Upper lobe of left lung (tissue), 6 donors: Measurements from ENCODE around the gene ZNF829. TPM values are rescaled to one million over a fixed set of nuclear protein-coding genes. Genes with fewer than 3 reads are reported as not detected.

Experiments
- ATAC-seq, 2 donors: fragments of 200-7000 bp; cut with Tn5 transposase; one replicate each; pipeline ENCODE4 v1.9.1; 2022; ENCODE audit warnings: mild to moderate bottlenecking in 2 of 2, moderate library complexity in 2 of 2; ENCODE audit not compliant: low FRiP score in 2 of 2
- DNase-seq, 2 donors: peaks; one replicate each; pipeline ENCODE4 v3.0.0-alpha.2; 2019 to 2020
- H3K27ac ChIP-seq, 4 donors: fragments of 200-600 bp; sonication (generic); one replicate each; pipeline ENCODE4 v1.5.1; 2016 to 2019
- H3K27me3 ChIP-seq, 4 donors: fragments of 200-600 bp; sonication (generic); one replicate each; pipeline ENCODE4 v1.5.1; 2017 to 2019
- H3K36me3 ChIP-seq, 4 donors: fragments of 200-600 bp; sonication (generic); one replicate each; pipeline ENCODE4 v1.5.1; 2016 to 2019
- H3K4me1 ChIP-seq, 4 donors: fragments of 200-600 bp; sonication (generic); one replicate each; pipeline ENCODE4 v1.5.1; 2018 to 2019
- H3K4me3 ChIP-seq, 4 donors: fragments of 200-600 bp; sonication (generic); one replicate each; pipeline ENCODE4 v1.5.1; 2017 to 2019; ENCODE audit warnings: mild to moderate bottlenecking in 2 of 4, moderate library complexity in 1 of 4
- H3K9me3 ChIP-seq, 4 donors: fragments of 200-600 bp; sonication (generic); one replicate each; pipeline ENCODE4 v1.5.1; 2018 to 2019
- EP300 ChIP-seq, 4 donors: sonication (generic); formaldehyde crosslinking; IDR thresholded peaks; one replicate each; pipeline ENCODE4 v1.5.1; 2017; ENCODE audit warnings: antibody characterized with exemption in 4 of 4, control low read depth in 2 of 4
- POLR2A ChIP-seq, 4 donors: fragments of 450-650 bp; IDR thresholded peaks; one replicate each; pipeline ENCODE4 v1.5.1; 2016 to 2017; ENCODE audit warnings: antibody characterized with exemption in 4 of 4, mild to moderate bottlenecking in 2 of 4
- POLR2AphosphoS5 ChIP-seq, 2 donors: sonication (generic); formaldehyde crosslinking; IDR thresholded peaks; one replicate each; pipeline ENCODE4 v1.5.1; 2017; ENCODE audit warnings: antibody characterized with exemption in 2 of 2
- WGBS, 2 donors: methylation state at CpG; one replicate each; pipeline ENCODE4 v1.1.5; 2017 to 2018; 5-methylcytosine and 5-hydroxymethylcytosine counted together
- total RNA-seq, 6 donors: library from RNA; depleted of rRNA in 4 of 6; stranded (reverse); fragments of >200 nt in 4 of 6; gene quantifications; one replicate each; pipeline versions ENCODE4 v1.1.0 to v1.2.1, GENCODE V29; 2016 to 2021
- TF ChIP-seq, protein P1 (sequence below), 6 experiments: fragments of 450-650 bp in 4 of 6; fragments of 200-600 bp in 2 of 6; sonication (generic) in 2 of 6; IDR thresholded peaks; one replicate each; pipeline ENCODE4 v1.5.1; 2016 to 2019; ENCODE audit warnings: antibody characterized with exemption in 6 of 6
- donor health status: DM: no; HTN: no; CAD: no; lungs with moderate emphysema.
- donor health status: DM: no; HTN: yes; CAD: no; lungs with severe emphysema.

ZNF829 gene
- total RNA-seq, 6 donors from 2014 or later = 1.00 to 5.2 (median 1.8) TPM

DNA sequence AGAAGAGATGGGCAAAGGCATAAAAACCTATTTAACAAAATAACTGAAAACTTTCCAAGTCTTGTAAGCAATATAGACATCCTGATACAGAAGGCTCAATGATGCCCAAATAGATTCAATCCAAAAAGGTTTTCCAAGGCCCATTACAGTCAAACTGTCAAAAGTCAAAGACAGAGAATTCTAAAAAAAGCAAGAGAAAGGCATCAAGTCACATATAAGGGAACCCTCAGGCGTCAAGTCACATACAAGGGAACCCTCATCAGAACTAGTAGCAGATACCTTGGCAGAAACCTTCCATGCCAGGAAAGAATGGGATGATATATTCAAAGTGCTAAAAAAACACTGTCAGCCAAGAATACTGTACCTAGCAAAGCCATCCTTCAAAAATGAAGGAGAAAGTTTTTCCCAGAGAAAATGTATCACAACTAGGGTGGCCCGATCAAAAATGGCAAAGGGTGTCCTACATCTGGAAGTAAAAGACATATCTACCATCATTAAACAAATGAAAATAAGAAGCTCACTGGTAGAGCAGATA is 21.2 kb downstream of the ZNF829 start:
- peaks cover 15 to 90% (median 61%) of the 10 kb centered on the region in 4 donors for H3K36me3 ChIP-seq
- H3K9me3 ChIP-seq = peaks cover 88 to 100% (median 98%) of the 10 kb centered on the region in 4 donors
- H3K27ac ChIP-seq = no peak overlapping the region
- no peaks in the 10 kb centered on the region for H3K27me3 ChIP-seq
- no peak for ATAC-seq
- WGBS, 2 donors = 95 to 100% methylated on average over 2 of the region's 2 CpGs
- H3K4me3 ChIP-seq = no peak overlapping the region
- no peak for DNase-seq
- TF ChIP-seq POLR2A (IDR thresholded peaks at IDR 0.05) = no peak
- TF ChIP-seq POLR2AphosphoS5 (IDR thresholded peaks at IDR 0.05) = no peak
- no peak for TF ChIP-seq EP300 (IDR thresholded peaks at IDR 0.05)
- TF ChIP-seq, protein P1, sequence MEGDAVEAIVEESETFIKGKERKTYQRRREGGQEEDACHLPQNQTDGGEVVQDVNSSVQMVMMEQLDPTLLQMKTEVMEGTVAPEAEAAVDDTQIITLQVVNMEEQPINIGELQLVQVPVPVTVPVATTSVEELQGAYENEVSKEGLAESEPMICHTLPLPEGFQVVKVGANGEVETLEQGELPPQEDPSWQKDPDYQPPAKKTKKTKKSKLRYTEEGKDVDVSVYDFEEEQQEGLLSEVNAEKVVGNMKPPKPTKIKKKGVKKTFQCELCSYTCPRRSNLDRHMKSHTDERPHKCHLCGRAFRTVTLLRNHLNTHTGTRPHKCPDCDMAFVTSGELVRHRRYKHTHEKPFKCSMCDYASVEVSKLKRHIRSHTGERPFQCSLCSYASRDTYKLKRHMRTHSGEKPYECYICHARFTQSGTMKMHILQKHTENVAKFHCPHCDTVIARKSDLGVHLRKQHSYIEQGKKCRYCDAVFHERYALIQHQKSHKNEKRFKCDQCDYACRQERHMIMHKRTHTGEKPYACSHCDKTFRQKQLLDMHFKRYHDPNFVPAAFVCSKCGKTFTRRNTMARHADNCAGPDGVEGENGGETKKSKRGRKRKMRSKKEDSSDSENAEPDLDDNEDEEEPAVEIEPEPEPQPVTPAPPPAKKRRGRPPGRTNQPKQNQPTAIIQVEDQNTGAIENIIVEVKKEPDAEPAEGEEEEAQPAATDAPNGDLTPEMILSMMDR (IDR thresholded peaks at IDR 0.05) = no peak
- H3K4me1 ChIP-seq = no peaks in the 10 kb centered on the region

DNA sequence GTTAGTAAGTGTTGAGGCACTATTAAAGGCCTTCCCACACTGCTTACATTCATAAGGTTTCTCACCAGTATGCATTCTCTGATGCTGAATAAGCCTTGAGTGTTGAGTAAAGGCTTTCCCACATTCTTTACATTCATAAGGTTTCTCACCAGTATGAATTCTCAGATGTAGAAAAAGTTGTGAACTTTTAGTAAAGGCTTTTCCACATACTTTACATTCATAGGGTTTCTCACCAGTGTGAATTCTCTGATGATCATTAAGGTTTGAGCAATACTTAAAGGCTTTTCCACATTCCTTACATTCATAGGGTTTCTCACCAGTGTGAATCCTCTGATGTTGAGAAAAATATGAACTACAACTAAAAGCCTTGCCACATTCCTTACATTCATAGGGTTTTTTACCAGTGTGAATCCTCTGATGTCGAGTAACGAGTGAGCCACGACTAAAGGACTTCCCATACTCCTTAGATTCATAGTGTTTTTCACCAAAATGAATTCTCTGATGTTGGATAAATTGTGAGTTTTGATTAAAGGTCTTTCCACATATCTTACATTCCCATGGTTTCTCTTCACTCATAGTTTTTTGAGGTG is 24.2 kb downstream of the ZNF829 start:
- ATAC-seq = no peak
- Histone ChIP-seq H3K27ac (no peak overlapping the region), H3K36me3 (peaks cover 15 to 66% (median 51%) of the 10 kb centered on the region in 4 donors), H3K27me3 (no peaks in the 10 kb centered on the region), H3K9me3 (peaks cover 97 to 99% (median 98%) of the 10 kb centered on the region in 4 donors), H3K4me1 (no peaks in the 10 kb centered on the region), H3K4me3 (no peak overlapping the region)
- TF ChIP-seq POLR2AphosphoS5 (IDR thresholded peaks at IDR 0.05) = no peak
- TF ChIP-seq EP300 (IDR thresholded peaks at IDR 0.05) = no peak
- TF ChIP-seq POLR2A (IDR thresholded peaks at IDR 0.05) = no peak
- TF ChIP-seq, protein P1 (IDR thresholded peaks at IDR 0.05) = no peak
- DNase-seq = no peak
- 98% methylated on average over 3 of the region's 3 CpGs for WGBS, 2 donors

DNA sequence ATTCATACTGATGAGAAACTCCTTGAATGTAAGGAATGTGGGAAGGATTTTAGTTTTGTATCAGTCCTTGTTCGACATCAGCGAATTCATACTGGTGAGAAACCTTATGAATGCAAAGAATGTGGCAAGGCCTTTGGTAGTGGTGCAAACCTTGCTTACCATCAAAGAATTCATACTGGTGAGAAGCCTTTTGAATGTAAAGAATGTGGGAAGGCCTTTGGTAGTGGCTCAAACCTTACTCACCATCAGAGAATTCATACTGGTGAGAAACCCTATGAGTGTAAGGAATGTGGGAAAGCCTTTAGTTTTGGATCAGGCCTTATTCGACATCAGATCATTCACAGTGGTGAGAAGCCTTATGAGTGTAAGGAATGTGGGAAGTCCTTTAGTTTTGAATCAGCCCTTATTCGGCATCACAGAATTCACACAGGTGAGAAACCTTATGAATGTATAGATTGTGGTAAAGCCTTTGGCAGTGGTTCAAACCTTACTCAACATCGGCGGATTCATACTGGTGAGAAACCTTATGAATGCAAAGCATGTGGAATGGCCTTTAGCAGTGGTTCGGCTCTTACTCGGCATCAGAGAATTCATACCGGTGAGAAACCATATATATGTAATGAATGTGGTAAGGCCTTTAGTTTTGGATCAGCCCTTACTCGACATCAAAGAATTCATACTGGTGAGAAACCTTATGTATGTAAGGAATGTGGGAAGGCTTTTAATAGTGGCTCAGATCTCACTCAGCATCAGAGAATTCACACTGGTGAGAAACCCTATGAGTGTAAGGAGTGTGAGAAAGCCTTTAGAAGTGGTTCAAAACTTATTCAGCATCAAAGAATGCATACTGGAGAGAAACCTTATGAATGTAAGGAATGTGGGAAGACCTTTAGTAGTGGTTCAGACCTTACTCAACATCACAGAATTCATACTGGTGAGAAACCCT is 38.8 kb downstream of the ZNF829 start:
- H3K4me3 ChIP-seq = no peak overlapping the region
- WGBS, 2 donors = 96% methylated on average over 10 of the region's 10 CpGs
- H3K4me1 ChIP-seq = no peaks in the 10 kb centered on the region
- TF ChIP-seq POLR2AphosphoS5 (IDR thresholded peaks at IDR 0.05) (no peak), EP300 (IDR thresholded peaks at IDR 0.05) (no peak), POLR2A (IDR thresholded peaks at IDR 0.05) (no peak)
- TF ChIP-seq, protein P1 (IDR thresholded peaks at IDR 0.05) = no peak
- no peaks in the 10 kb centered on the region for H3K27me3 ChIP-seq
- H3K9me3 ChIP-seq = peaks cover 99 to 100% (median 100%) of the 10 kb centered on the region in 4 donors
- peaks cover 14 to 59% (median 42%) of the 10 kb centered on the region in 4 donors for H3K36me3 ChIP-seq
- H3K27ac ChIP-seq = no peak overlapping the region
- DNase-seq (no peak), ATAC-seq (no peak)

DNA sequence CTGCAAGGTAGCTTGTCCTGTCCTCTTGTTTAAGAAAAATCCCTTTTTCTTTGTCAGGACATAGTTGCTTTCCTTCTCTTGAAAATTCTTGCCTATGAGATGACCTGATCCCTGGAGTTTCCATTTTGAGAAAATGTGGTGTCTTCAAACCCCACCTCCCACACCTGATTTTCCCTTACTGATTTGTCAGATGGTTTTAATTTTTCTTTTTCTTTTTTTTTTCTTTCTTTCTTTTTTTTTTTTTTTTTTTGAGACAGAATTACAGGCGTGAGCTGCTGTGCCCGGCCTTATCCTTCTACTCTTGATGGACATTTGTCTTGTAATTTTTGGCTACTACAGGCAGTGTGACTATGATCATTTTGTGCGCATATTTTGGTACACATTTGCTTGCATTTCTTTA is 64.2 kb downstream of the ZNF829 start:
- DNase-seq (no peak), ATAC-seq (no peak)
- no peak overlapping the region for H3K27ac ChIP-seq
- peak overlapping the region in 1 of 4 donors; percentile 68 for H3K4me3 ChIP-seq
- H3K36me3 ChIP-seq = peaks cover 0 to 38% (median 8%) of the 10 kb centered on the region in 4 donors
- TF ChIP-seq, protein P1 (IDR thresholded peaks at IDR 0.05) = no peak
- TF ChIP-seq EP300 (IDR thresholded peaks at IDR 0.05) = no peak
- no peak for TF ChIP-seq POLR2AphosphoS5 (IDR thresholded peaks at IDR 0.05)
- TF ChIP-seq POLR2A (IDR thresholded peaks at IDR 0.05) = no peak
- 98 to 100% methylated on average over 3 of the region's 3 CpGs for WGBS, 2 donors
- peaks cover 4 to 23% (median 12%) of the 10 kb centered on the region in 4 donors for H3K4me1 ChIP-seq
- H3K27me3 ChIP-seq = no peaks in the 10 kb centered on the region
- H3K9me3 ChIP-seq = peaks cover 9 to 40% (median 28%) of the 10 kb centered on the region in 4 donors
